HG03064 (cell line): ENCODE data around the gene HCK.
A peak's percentile ranks its signal among the peaks of the same experiment; 100 is the strongest.
"Not testable (repeated sequence)": the region's sequence is repeated elsewhere in the genome, so short reads cannot be mapped to it uniquely, and the experiment has no call there.

ENCODE experiments used
- ATAC-seq: cut with Tn5 transposase; IDR thresholded peaks from one replicate; pipeline ENCODE4 v1.9.1; 2021; ENCODE audit warnings: low read depth; ENCODE audit not compliant: unreplicated experiment

Gene HCK

DNA sequence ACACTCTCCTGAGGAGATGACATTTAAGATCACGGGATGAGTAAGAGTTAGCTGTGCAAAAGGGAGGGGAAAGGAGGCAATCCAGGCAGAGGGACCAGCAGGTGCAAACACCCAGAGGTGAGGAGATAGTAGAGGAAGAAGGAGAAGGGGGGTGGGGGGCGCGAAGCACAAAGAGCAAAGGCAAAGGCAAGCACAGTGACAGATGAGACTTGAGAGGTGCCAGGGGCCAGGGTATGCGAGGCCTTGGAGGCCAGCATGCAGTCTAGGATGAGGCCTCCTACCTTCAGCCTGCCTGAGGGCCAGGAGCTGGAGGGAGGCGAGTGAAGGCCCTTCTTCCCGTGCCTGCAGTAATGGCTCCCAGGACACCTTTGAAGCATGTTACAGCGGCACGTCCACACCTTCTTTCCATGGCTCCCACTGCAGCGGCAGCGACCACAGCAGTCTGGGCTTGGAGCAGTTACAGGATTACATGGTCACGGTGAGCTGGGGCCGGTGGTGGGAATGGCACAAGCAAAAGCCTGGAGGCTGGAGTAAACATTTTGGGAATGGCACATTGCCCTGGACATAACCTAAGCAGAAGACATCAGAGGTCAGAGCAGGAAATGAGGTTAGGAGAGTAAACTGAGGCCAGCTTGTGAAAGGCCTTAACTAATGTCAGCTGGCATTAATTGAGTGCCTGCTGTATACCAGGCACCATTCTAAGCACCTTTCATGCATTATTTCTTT, 23.2 kb upstream of the HCK start:
- no peak for ATAC-seq

DNA sequence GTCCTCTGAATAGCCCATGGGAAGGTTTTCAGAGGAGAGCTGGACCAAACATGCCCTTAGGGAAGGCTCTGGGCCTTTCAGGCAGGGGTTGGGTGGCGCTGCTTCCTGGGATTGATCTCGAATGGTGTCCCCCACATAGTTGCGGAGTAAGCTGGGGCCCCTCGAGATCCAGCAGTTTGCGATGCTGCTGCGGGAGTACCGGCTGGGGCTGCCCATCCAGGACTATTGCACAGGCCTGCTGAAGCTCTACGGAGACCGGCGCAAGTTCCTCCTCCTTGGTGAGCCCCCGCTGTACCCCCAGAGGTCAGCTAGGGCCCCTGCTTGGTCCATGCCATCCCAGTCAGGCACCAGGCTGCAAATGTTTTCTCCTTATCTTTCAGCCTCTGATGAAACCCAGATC, 22.5 kb upstream of the HCK start:
- no peak for ATAC-seq

DNA sequence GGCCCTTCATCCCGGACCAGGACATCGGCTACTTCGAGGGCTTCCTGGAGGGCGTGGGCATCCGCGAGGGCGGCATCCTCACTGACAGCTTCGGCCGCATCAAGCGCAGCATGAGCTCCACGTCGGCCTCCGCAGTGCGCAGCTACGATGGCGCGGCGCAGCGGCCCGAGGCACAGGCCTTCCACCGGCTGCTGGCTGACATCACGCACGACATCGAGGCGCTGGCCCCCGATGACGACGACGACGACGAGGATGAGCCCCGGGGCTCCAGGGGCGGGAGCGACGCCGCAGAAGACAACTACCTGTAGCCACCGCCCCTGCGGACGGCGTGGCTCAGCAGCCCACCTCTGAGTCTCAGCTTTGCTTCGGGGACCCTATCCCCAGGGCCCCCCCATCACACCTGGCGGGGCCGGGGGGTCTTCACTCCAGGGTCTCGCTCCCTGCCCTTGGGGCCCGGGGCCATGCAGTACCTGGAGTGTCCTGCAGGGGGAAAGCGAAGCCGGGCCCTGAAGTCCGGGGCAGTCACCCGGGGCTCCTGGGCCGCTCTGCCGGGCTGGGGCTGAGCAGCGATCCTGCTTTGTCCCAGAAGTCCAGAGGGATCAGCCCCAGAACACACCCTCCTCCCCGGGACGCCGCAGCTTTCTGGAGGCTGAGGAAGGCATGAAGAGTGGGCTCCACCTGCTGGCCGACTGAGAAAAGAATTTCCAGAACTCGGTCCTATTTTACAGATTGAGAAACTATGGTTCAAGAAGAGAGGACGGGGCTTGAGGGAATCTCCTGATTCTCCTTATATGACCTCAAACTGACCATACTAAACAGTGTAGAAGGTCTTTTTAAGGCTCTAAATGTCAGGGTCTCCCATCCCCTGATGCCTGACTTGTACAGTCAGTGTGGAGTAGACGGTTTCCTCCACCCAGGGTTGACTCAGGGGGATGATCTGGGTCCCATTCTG, 20.8 kb upstream of the HCK start:
- no peak for ATAC-seq

DNA sequence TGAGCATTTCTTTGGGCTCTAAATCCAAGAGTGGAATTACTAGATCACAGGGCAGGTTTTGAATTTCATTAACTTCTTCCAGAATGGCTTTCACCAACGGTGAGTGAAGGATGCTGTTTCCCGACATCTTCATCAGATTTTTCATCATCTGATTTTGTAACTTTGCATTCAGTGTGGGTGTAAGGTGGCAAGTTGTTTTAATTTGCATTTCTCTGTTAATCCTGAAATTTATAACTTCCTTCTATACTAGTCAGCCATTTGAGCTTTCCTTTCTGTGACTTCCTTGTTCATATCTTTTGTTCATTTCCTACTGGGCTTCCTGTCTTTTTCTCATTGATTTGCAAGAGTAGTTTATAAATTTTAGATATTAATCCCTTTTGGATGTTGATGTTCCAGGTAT, 18.7 kb upstream of the HCK start:
- ATAC-seq, result no peak

DNA sequence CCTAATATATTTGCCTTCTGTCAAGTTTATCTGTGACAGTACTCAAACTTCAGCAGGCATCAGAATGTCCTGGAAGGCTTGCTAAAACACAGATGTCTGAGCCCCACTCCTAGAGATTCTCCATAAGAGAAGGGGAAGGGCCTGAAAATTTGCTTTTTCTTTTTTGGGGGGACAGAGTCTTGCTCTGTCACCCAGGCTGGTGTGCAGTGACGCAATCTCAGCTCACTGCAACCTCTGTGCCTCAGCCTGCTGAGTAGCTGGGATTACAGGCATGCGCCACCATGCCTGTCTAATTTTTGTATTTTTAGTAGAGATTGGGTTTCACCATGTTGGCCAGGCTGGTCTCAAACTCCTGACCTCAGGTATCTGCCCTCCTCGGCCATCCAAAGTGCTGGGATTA, 18.3 kb upstream of the HCK start:
- not testable (repeated sequence) for ATAC-seq

DNA sequence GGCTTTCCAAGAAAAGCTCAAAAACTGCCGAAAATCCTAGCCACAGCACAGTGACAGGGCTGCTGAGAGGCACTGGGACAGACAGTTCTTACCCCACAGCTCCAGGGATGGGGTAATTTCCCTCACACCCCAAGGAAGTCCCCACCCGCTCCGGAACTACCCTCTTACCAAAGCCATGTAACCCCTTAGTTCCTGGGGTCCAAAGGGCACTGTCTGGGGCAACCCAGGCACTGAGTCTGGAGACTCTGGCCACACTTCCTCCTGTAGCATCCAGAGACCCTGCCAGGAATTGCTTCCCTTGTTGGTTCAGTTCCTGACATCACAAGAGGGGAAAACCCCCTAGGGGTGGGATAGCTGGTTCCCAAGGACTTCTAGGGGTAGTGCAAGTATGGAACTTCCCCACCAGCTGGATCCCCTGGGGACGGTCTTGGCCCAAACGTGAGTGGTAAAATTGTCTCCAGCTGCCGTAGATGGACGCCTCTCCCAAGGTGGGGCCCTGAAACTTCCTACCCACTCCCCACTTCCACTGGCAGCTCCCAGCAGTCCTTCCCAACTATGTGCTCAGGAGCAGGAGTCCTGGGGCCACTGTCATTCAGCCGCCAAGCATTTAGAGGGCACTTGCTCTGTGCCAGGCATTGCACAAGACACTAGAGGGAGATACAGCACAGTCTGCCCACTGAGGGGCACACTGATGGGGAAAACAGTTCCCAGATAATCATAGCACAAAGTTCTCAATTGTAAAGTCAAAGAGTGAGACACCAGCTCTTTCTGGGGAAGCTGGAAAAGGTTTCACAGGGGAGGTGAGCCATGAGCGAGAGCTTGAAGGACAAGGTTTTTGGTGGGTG, 17.2 kb upstream of the HCK start:
- no peak for ATAC-seq

DNA sequence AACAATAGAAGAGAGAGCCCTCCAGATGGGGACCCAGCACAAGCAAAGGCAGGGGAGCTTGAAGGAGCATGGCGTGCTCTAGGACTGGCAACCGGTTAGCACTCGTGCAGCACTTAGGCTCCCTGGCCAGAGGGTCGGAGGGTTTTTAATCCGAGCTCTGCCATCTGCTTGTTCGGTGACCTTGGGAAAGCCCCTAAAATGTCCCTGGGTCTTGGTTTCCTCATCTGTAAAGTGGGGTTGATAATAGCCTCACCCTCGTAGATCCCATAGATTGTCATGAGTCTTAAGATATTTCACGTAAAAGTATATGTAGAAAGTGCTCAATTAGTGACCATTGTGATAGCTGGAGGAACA, 16.6 kb upstream of the HCK start:
- ATAC-seq, result no peak

DNA sequence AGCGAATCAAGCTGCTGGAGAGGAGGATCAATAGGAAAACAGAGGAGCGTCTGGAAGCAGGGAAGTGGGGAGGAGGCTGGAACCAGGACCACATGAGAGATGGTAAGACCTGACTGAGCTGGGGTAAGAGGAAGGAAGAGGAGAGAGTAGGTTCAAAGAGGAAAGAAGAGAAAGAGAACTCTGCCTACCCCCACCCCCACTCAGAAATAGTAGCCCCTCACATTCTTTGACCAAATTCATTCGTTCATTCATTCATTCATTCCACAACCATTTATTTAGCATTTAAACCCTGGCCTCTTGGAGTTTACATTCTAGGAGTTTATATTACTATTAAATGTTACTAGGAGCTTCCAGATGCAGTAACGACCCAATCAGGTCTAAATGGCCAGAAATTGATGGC, 15.8 kb upstream of the HCK start:
- no peak for ATAC-seq

DNA sequence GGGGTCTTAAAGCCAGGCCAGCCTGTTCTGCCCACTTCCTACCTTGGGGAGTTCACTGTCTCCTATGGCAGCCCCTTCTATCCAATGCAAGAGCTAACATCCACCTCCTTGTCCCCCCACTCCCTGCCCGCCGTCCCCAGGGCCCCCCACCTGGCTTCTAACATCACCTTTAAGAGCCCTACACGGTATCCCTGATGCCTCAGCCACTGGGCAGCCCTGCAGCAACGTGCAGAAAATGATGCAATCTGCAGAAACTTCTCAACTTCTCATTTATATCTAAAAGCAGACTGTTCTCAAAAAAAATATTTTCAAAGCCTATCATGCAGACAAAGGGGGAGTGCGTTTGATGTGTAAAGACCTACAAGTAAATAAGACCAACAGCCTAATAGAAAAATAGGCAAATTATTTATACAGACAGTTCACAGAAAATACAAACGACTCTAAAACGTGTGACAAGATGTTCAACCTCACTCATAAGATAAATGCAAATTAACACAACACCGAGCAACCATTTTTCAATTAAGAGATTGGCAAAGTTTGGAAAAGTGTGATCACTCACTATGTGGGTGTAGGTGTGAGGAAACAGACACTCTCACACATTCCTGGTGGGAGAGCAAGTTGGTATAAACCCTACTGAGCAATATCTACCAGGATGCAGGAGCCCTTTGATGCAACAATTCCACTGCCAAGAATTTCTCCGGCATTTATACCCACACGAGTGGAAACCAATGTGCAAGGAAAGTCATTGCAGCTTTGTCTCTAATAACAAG, 15.1 kb upstream of the HCK start:
- ATAC-seq, result no peak

DNA sequence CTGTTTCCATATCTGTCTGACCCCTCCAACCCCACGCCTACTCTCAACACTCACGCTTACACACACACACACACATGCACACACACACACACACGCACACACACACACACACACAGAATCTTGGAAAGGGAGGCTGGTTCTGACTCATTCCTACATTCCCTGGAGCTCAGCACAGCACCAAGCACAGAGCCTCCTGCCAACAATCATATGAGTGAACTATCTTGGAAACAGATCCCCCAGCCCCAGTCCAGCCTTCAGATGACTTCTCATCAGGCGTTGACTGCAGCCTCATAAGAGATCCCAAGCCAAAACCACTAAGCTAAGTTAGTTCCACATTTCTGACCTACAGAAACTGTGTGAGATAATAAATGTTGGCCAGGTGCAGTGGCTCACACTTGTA, 14.1 kb upstream of the HCK start:
- ATAC-seq, result no peak

DNA sequence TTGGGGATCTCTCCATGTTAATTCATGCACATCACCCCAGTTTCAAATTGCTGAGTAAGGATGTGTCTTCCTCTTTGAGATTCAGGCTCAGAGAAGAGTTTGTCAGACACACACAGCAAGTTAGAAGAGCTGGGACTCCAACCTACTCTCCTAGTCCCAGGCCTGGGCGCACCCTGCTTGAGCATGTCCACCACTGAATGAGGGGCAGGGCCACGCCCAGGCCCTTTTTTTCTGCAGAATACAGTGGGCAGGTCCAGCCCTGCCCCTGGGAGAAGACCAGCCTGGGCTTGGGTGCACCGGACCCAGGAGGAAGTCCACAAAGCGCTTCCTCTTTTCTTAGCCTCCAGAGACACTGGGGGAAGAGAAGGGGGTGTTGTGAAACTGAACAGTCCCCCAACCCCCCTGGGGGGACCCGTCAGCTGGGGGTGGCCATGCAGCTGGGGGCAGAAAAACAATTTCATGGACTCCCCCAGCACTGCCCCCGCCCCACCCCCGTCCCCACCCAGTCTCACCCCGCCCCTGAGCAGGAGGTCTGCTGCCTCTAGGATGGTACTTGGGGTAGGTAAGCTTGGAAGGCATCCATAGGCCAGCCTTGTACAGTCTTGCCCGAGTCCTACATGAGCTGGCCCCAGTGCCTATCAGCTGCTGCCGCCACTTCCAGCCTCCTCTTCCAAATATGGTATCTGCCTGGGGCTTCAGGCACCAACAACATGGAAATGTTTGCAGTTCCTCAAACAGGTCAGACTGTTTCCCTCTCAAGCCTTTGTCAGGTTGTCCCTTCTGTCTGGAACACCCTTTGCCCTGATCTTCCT, 11.7 kb upstream of the HCK start:
- ATAC-seq, result peak; percentile 69

DNA sequence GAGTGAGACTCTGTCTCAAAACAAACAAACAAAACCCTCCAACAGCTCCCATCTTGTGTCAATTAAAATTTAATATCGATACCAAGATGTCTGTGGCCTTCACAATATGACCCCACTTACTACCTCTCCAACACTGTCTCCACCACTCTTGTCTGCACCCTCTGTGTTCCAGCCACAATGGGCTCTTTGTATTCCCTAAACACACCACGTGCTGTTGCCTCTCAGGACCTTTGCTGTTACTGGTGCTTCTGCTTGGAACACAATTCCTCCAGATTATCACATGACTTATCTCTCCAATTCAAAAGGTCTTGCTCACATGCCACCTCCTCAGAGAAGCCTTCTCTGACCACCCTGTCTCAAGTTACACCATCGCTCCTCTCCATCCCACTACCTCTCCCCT, 6.0 kb upstream of the HCK start:
- ATAC-seq, result no peak

DNA sequence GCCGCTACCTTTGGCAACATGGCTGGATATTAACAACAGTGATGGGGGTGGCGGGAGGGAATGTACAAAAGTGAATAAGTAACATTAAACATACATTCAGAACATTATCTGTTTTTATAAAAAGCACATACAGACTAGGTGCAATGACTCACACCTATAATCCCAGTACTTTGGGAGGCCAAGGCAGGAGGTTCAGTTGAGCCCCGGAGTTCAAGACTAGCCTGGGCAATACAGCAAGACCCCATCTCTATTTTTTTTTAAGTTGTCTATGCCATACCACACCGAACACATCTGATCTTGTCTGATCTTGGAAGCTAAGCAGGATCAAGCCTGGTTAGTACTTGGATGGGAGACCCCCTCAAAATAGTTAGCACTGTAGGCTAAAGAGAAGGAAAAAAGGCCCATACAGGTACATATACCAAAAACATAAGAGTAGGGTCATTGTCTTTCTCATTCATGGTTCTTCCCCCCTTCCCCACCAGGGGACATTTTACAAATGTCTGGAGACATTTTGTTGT, 1.7 kb upstream of the HCK start:
- no peak for ATAC-seq

DNA sequence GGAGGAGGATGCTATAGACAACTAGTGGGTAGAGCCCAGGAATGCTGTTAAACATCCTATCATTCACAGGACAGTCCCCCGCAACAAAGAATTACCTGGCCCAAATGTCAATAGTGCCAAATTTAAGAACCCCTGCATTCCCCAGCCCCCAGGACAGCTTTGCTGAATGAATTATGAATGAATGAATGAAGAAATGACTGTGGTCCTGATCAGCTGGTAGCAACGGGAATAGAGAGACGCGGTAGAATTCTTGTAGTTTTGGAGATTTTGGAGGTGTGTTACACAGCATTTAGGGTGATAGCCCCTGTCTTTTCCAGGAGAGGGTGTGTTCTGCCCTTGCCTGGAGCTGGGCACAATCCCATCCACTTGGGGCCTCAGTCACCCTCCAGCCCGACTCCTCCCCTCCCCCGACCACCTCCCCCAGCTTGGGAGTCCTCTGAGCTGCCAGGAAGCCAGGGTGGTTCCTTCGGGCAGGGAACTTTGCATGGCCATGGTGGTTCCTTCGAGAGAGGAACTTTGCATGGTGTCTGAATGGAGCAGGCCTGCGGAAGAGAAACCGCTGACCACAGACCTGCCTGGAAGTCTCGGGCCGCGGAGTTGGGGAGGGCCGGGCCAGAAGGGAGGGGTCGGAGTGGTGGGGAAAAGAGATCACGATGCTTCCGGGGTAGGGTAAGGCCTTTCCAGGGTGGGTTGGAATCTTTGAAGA, 1.0 kb upstream of the HCK start:
- no peak for ATAC-seq

DNA sequence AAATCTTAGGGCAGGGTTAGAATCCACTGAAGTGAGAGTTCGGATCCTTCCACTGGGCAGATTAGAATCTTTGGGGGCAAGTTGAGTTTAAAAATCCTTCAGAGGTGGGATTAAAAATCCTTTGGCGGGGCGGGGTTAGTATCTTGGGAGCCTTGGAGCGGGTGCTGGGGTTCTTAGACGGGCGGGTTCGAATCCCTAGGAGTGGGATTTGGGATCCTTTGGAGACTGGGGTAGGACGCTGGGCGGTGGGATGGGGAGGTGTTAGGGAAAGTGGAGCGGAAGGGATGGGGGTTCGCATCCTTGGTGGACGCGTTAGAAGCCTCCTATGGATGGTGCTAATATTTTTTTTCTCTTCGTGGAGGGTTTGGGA, 337 bp upstream of the HCK start:
- ATAC-seq, result no peak

DNA sequence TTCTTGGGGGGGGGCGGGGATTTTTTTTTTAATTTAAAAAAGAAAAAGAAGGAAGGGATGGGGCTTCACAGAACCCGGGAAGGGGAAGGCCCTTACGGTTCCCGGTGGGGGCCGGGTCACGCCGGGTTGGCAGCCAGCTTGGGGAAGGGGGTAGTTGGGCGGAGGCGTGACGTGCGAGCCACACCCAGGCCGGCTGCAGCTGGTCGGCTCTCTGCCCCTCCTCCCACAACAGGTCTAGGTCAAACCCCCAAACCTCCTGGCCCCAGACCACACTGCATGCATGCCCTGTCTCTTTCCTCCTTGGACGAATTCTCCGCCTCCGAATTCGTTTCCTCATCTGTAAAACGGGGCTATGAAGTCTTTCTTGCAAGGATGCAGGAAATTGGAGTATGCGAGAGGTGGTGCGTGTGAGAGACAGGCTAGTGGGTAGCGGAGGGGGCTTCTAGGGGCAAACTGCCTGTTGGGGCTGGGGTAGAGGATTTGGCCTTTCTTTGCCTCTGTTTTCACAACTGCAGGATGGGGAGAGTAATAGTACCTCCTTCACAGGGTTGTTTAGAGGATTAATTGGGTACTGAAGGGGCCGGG, 828 bp downstream of the HCK start:
- no peak for ATAC-seq

DNA sequence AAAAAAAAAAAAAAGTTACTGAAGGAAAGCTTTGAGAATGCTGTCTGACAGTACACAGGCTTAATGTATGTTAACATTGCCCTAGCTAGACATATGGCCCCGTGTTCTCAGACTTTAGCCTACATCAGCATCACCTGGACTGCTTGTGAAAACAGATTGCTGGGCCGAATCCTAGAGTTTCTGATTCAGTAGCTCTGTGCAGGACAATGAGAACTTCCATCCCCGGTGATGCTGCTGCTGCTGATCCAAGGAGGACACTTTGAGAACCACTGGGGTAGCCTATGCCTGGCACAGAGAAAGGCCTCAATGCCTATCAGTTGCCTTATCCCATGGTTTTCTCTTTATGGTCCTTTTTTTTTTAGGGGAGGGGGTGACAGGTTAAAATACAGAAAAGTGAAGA, 1.6 kb downstream of the HCK start:
- no peak for ATAC-seq

DNA sequence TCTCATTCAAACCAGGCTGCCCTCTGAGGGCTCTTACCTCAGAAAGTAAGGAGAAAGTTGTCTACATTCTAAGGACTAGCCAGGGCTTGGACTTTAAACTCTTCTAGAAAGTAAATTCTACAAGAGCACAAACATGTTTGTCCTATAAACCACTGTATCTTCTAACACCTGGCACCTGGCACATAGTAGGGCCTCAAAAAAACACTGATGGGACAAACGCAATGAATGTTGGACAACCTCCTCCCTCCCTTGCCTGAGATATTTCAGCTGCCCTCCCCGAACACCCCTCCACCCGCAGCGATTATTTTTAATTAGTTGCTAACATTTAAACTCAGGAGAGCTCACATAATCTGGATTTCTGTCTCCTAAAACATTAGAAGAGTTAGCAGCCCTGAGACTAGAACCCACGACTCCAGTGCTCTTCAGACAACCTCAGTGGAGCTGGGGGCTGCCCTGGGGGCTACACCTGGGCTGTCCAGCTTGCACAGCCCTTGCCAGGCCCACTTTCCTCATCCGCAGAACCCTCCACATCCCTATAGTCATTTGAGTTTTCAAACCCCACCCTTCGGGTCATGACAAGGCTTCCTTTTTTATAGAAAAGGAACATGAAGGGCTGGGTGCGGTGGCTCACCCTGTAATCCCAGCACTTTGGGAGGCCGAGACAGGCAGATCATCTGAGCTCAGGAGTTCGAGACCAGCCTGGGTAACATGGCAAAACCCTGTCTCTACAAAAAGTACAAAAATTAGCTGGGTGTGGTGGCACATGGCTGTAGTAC, 4.9 kb downstream of the HCK start:
- ATAC-seq, result no peak
